IMR-90 (cell line): ENCODE data around the gene RGL4.

Experiments used
- CHD1 ChIP-seq: IDR thresholded peaks from 2 replicates; pipeline ENCODE4 v1.6.1; 2012; ENCODE audit warnings: low read depth, low read length, improper control_type of control experiment
- MAZ ChIP-seq: IDR thresholded peaks from 2 replicates; pipeline ENCODE4 v1.6.1; 2012; ENCODE audit warnings: low read depth, mild to moderate bottlenecking, low read length, improper control_type of control experiment, moderate library complexity, borderline replicate concordance
- MXI1 ChIP-seq: IDR thresholded peaks from 2 replicates; pipeline ENCODE4 v1.6.1; 2012; ENCODE audit warnings: low read depth, mild to moderate bottlenecking, low read length, moderate library complexity, borderline replicate concordance
- POLR2A ChIP-seq: IDR thresholded peaks from 2 replicates; pipeline ENCODE4 v1.6.1; 2012; ENCODE audit warnings: mild to moderate bottlenecking, low read depth, low read length
- TF ChIP-seq, protein P1 (sequence below): conservative IDR thresholded peaks from 2 replicates; pipeline ENCODE4 v1.5.1; 2012; ENCODE audit warnings: mild to moderate bottlenecking, low read depth, low read length, improper control_type of control experiment

DNA sequence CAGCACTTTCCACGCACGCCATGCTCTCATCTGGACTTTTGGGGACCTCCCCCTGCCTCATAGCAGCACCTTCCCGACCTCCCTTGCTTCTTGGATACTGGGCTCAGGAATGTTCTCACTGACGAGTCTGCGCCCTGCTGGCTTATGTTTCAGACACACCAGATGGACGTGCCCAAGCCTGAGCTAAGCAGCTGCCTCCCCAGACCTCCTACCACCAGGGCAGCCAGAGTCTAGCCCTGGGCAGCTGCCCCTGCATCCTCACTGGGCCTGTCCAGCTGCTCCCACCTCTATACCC is 13.2 kb upstream of the RGL4 start:
- TF ChIP-seq POLR2A (no peak), CHD1 (no peak), MAZ (no peak), MXI1 (no peak)
- TF ChIP-seq, protein P1, sequence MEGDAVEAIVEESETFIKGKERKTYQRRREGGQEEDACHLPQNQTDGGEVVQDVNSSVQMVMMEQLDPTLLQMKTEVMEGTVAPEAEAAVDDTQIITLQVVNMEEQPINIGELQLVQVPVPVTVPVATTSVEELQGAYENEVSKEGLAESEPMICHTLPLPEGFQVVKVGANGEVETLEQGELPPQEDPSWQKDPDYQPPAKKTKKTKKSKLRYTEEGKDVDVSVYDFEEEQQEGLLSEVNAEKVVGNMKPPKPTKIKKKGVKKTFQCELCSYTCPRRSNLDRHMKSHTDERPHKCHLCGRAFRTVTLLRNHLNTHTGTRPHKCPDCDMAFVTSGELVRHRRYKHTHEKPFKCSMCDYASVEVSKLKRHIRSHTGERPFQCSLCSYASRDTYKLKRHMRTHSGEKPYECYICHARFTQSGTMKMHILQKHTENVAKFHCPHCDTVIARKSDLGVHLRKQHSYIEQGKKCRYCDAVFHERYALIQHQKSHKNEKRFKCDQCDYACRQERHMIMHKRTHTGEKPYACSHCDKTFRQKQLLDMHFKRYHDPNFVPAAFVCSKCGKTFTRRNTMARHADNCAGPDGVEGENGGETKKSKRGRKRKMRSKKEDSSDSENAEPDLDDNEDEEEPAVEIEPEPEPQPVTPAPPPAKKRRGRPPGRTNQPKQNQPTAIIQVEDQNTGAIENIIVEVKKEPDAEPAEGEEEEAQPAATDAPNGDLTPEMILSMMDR, result no peak
